ENCODE results near the gene ADGRG1. TPM values are rescaled to one million over a fixed set of nuclear protein-coding genes. Genes with fewer than 3 reads are reported as not detected.

ADGRG1 gene
- total RNA-seq, 2 experiments from 2014 or later: not detected

DNA sequence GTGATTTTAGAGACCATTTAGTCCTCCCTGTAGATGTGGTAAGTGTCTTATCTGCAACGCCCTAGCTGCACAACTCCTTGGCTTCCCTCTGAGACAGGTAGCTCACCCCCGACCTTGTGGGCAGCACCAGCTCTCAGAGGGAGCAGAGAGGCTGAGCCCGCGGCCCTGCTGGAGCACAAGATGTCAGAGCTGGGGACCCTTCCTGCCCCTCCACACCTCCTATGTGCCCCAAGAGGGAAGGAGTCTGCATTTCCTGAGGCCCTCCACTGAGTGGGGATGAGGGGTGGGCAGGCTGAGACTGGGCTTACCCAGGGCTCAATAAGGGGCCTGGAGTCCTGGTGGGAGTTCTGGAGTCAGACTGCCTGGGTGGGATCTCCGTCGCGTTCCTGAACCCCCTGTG, 12.2 kb upstream of the ADGRG1 start:
- Histone ChIP-seq H3K4me3 (ENCODE audit: low read depth, low read length, poor library complexity, severe bottlenecking) (no peak overlapping the region), H3K36me3 (ENCODE audit: insufficient read depth, low read length) (no peaks in the 10 kb centered on the region), H3K4me2 (ENCODE audit: low read length) (no peak overlapping the region), H3K9me2 (ENCODE audit: insufficient read depth, low read length) (no peaks in the 10 kb centered on the region), H3K9me3 (ENCODE audit: low read length) (no peaks in the 10 kb centered on the region), H3K4me1 (ENCODE audit: insufficient read depth, low read length, poor library complexity, severe bottlenecking) (no peaks in the 10 kb centered on the region), H3K79me2 (ENCODE audit: insufficient read depth, low read depth, low read length) (no peaks in the 10 kb centered on the region), H2AFZ (ENCODE audit: low read length) (no peak overlapping the region), H3K27ac (ENCODE audit: low read depth, low read length, poor library complexity, severe bottlenecking) (no peak overlapping the region), H4K20me1 (ENCODE audit: insufficient read depth, low read length) (no peaks in the 10 kb centered on the region)
- POLR2A ChIA-PET: no interaction called here
- TF ChIP-seq EZH2phosphoT487 (IDR thresholded peaks at IDR 0.05; ENCODE audit: borderline replicate concordance, low read depth, low read length): no peak
- TF ChIP-seq, protein P1, sequence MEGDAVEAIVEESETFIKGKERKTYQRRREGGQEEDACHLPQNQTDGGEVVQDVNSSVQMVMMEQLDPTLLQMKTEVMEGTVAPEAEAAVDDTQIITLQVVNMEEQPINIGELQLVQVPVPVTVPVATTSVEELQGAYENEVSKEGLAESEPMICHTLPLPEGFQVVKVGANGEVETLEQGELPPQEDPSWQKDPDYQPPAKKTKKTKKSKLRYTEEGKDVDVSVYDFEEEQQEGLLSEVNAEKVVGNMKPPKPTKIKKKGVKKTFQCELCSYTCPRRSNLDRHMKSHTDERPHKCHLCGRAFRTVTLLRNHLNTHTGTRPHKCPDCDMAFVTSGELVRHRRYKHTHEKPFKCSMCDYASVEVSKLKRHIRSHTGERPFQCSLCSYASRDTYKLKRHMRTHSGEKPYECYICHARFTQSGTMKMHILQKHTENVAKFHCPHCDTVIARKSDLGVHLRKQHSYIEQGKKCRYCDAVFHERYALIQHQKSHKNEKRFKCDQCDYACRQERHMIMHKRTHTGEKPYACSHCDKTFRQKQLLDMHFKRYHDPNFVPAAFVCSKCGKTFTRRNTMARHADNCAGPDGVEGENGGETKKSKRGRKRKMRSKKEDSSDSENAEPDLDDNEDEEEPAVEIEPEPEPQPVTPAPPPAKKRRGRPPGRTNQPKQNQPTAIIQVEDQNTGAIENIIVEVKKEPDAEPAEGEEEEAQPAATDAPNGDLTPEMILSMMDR (conservative IDR thresholded peaks at IDR 0.05; ENCODE audit: low read length): no peak
- CTCF ChIA-PET (ENCODE audit: unreplicated experiment): no interaction called here
- intact Hi-C loops (cut with micrococcal nuclease; ENCODE audit: unreplicated experiment): no loop called here
- no TSS peak for BruUV-seq (replicated peaks)
- DNase-seq (ENCODE audit: low spot score): no peak

DNA sequence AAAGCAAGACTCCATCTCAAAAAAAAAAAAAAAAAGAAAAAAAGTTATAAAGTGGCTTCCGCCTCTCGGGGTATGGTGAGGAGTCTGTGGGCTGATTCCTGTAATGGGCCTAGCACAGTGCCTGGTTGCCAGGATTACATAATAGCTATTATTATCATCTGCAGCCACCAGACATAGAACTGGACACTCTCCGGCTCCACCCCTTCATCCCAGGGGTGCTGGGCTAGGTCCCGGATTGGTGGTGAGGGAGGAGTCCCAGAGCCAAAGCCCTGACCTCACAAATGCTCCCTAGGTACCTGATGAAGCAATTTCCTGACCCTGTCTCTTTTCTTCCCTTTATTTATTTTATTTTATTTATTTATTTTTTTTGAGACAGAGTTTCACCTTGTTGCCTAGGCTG, 11.6 kb upstream of the ADGRG1 start:
- no peak for DNase-seq (ENCODE audit: low spot score)
- ChIA-PET CTCF (ENCODE audit: unreplicated experiment) (no interaction called here), POLR2A (no interaction called here)
- TF ChIP-seq EZH2phosphoT487 (IDR thresholded peaks at IDR 0.05; ENCODE audit: borderline replicate concordance, low read depth, low read length): no peak
- TF ChIP-seq, protein P1 (conservative IDR thresholded peaks at IDR 0.05; ENCODE audit: low read length): no peak
- H4K20me1 ChIP-seq (ENCODE audit: insufficient read depth, low read length): no peaks in the 10 kb centered on the region
- no peaks in the 10 kb centered on the region for H3K79me2 ChIP-seq (ENCODE audit: insufficient read depth, low read depth, low read length)
- no peaks in the 10 kb centered on the region for H3K9me2 ChIP-seq (ENCODE audit: insufficient read depth, low read length)
- no peak overlapping the region for H3K27ac ChIP-seq (ENCODE audit: low read depth, low read length, poor library complexity, severe bottlenecking)
- H3K9me3 ChIP-seq (ENCODE audit: low read length): no peaks in the 10 kb centered on the region
- no peak overlapping the region for H3K4me2 ChIP-seq (ENCODE audit: low read length)
- H2AFZ ChIP-seq (ENCODE audit: low read length): no peak overlapping the region
- BruUV-seq (replicated peaks): no TSS peak
- H3K36me3 ChIP-seq (ENCODE audit: insufficient read depth, low read length): no peaks in the 10 kb centered on the region
- H3K4me1 ChIP-seq (ENCODE audit: insufficient read depth, low read length, poor library complexity, severe bottlenecking): no peaks in the 10 kb centered on the region
- no peak overlapping the region for H3K4me3 ChIP-seq (ENCODE audit: low read depth, low read length, poor library complexity, severe bottlenecking)
- intact Hi-C loops (cut with micrococcal nuclease; ENCODE audit: unreplicated experiment): no loop called here

DNA sequence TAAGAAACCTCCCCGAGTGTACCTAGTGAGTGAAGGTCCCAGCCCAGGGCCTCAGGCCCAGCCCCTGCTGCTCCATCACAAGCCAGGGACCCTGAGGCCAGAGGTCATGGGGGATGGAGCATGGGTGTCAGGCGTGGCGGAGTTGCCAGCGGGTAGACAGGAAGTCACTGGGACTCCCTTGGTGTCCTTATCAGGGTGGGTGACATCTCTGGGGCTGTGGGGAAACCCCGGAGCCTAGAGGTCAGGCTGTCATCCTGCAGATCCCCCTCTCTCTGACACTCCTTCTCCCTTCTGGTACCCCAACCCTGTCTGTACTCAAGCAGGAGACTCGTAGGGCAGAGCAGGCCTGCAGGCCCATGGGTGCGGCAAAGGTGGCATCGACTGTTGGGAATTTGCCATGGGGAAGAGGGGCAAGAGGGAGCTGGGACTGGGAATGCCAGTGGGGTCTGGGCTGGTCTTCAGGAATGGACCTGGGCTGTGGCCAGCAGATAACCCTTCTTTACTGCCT, 10.8 kb upstream of the ADGRG1 start:
- H3K27ac ChIP-seq (ENCODE audit: low read depth, low read length, poor library complexity, severe bottlenecking): no peak overlapping the region
- no peaks in the 10 kb centered on the region for H4K20me1 ChIP-seq (ENCODE audit: insufficient read depth, low read length)
- H3K9me2 ChIP-seq (ENCODE audit: insufficient read depth, low read length): no peaks in the 10 kb centered on the region
- H3K4me1 ChIP-seq (ENCODE audit: insufficient read depth, low read length, poor library complexity, severe bottlenecking): no peaks in the 10 kb centered on the region
- H3K4me2 ChIP-seq (ENCODE audit: low read length): no peak overlapping the region
- H3K9me3 ChIP-seq (ENCODE audit: low read length): no peaks in the 10 kb centered on the region
- no peak overlapping the region for H2AFZ ChIP-seq (ENCODE audit: low read length)
- DNase-seq (ENCODE audit: low spot score): no peak
- intact Hi-C loops (cut with micrococcal nuclease; ENCODE audit: unreplicated experiment): no loop called here
- CTCF ChIA-PET (ENCODE audit: unreplicated experiment): no interaction called here
- no peaks in the 10 kb centered on the region for H3K79me2 ChIP-seq (ENCODE audit: insufficient read depth, low read depth, low read length)
- no TSS peak for BruUV-seq (replicated peaks)
- TF ChIP-seq, protein P1 (conservative IDR thresholded peaks at IDR 0.05; ENCODE audit: low read length): no peak
- TF ChIP-seq EZH2phosphoT487 (IDR thresholded peaks at IDR 0.05; ENCODE audit: borderline replicate concordance, low read depth, low read length): no peak
- POLR2A ChIA-PET: no interaction called here
- no peak overlapping the region for H3K4me3 ChIP-seq (ENCODE audit: low read depth, low read length, poor library complexity, severe bottlenecking)
- no peaks in the 10 kb centered on the region for H3K36me3 ChIP-seq (ENCODE audit: insufficient read depth, low read length)

Measured in OCI-LY7 (cell line).